Gastroesophageal sphincter (tissue), 4 donors: ENCODE data around the gene CFAP92. TPM values are rescaled to one million over a fixed set of nuclear protein-coding genes. Genes with fewer than 3 reads are reported as not detected.

Experiments
- ATAC-seq: fragments of 150-250 bp; one replicate; pipeline ENCODE4 v1.9.1; 2016; ENCODE audit warnings: mild to moderate bottlenecking, moderate library complexity
- H3K27ac ChIP-seq, 4 donors: fragments of 200-600 bp; sonication (generic) in 3 of 4; 1 replicate in 3 of 4; 2 replicates in 1 of 4; pipeline ENCODE4 v1.5.1; 2016 to 2019
- H3K27me3 ChIP-seq: fragments of 200-600 bp; sonication (generic); one replicate; pipeline ENCODE4 v1.5.1; 2019
- H3K36me3 ChIP-seq, 2 donors: fragments of 200-600 bp; sonication (generic); one replicate each; pipeline ENCODE4 v1.5.1; 2019; ENCODE audit warnings: control low read depth in 1 of 2
- H3K4me1 ChIP-seq, 3 donors: fragments of 200-600 bp; sonication (generic); 1 replicate in 2 of 3; 2 replicates in 1 of 3; pipeline ENCODE4 v1.5.1; 2016 to 2019; ENCODE audit warnings: control low read depth in 2 of 3
- H3K4me3 ChIP-seq, 2 donors: fragments of 200-600 bp; sonication (generic); one replicate each; pipeline ENCODE4 v1.5.1; 2019; ENCODE audit warnings: mild to moderate bottlenecking in 1 of 2, moderate library complexity in 1 of 2
- H3K9me3 ChIP-seq, 3 donors: fragments of 200-600 bp; sonication (generic); one replicate each; pipeline ENCODE4 v1.5.1; 2017 to 2019; ENCODE audit warnings: control low read depth in 2 of 3
- CTCF ChIP-seq, 4 experiments: fragments of 200-600 bp in 2 of 4; fragments of 450-650 bp in 2 of 4; sonication (generic) in 1 of 4; IDR thresholded peaks; one replicate each; pipeline ENCODE4 v1.5.1; 2017 to 2019; ENCODE audit warnings: antibody characterized with exemption in 4 of 4, mild to moderate bottlenecking in 2 of 4, moderate library complexity in 2 of 4
- EP300 ChIP-seq: sonication (generic); formaldehyde crosslinking; IDR thresholded peaks from one replicate; pipeline ENCODE4 v1.6.1; 2017; ENCODE audit warnings: antibody characterized with exemption, mild to moderate bottlenecking
- POLR2A ChIP-seq, 2 donors: fragments of 450-650 bp; IDR thresholded peaks; one replicate each; pipeline ENCODE4 v1.6.1; 2017; ENCODE audit warnings: antibody characterized with exemption in 2 of 2, mild to moderate bottlenecking in 2 of 2, moderate library complexity in 1 of 2
- POLR2AphosphoS5 ChIP-seq: sonication (generic); formaldehyde crosslinking; IDR thresholded peaks from one replicate; pipeline ENCODE4 v1.6.1; 2017; ENCODE audit warnings: antibody characterized with exemption
- WGBS, 2 donors: methylation state at CpG; one replicate each; pipeline ENCODE4 v1.1.5; 2018; ENCODE audit warnings: low coverage in 1 of 2; 5-methylcytosine and 5-hydroxymethylcytosine counted together
- total RNA-seq, 4 donors: library from RNA; depleted of rRNA; stranded (reverse); fragments of >200 nt; gene quantifications; one replicate each; pipeline ENCODE4 v1.1.0, GENCODE V29; 2016

CFAP92 gene
- total RNA-seq, 4 donors from 2014 or later, result 0.96 to 3.3 (median 2.3) TPM

GRCh38 chr3:129034642-129035041, 40.8 kb upstream of the CFAP92 start:
- peaks cover 0 to 16% (median 0%) of the 10 kb centered on the region in 3 donors for H3K4me1 ChIP-seq
- no peak for ATAC-seq
- peaks cover 0 to 26% of the 10 kb centered on the region in 2 donors for H3K36me3 ChIP-seq
- H3K27ac ChIP-seq, result no peak overlapping the region
- H3K4me3 ChIP-seq, result no peak overlapping the region
- no peaks in the 10 kb centered on the region for H3K9me3 ChIP-seq
- H3K27me3 ChIP-seq, result no peaks in the 10 kb centered on the region
- TF ChIP-seq POLR2AphosphoS5 (no peak), POLR2A (IDR thresholded peaks at IDR 0.05) (no peak), CTCF (IDR thresholded peaks at IDR 0.05) (no peak), EP300 (no peak)
- WGBS, 2 donors, result 73 to 77% methylated on average over 3 of the region's 6 CpGs

GRCh38 chr3:129033633-129034321, 39.9 kb upstream of the CFAP92 start:
- Histone ChIP-seq H3K27ac (no peak overlapping the region), H3K9me3 (no peaks in the 10 kb centered on the region), H3K27me3 (no peaks in the 10 kb centered on the region), H3K4me1 (peaks cover 0 to 8% (median 0%) of the 10 kb centered on the region in 3 donors), H3K36me3 (peaks cover 0 to 18% of the 10 kb centered on the region in 2 donors), H3K4me3 (no peak overlapping the region)
- WGBS, 2 donors, result 83 to 95% methylated on average over 3 to 8 of the region's 12 CpGs
- ATAC-seq, result no peak
- no peak for TF ChIP-seq EP300
- TF ChIP-seq CTCF (IDR thresholded peaks at IDR 0.05), result no peak
- TF ChIP-seq POLR2A (IDR thresholded peaks at IDR 0.05), result no peak
- TF ChIP-seq POLR2AphosphoS5, result no peak

GRCh38 chr3:129033151-129033550, 39.3 kb upstream of the CFAP92 start:
- no peaks in the 10 kb centered on the region for H3K27me3 ChIP-seq
- peaks cover 0 to 14% of the 10 kb centered on the region in 2 donors for H3K36me3 ChIP-seq
- no peak for ATAC-seq
- peaks cover 0 to 8% (median 0%) of the 10 kb centered on the region in 3 donors for H3K4me1 ChIP-seq
- no peaks in the 10 kb centered on the region for H3K9me3 ChIP-seq
- no peak overlapping the region for H3K4me3 ChIP-seq
- no peak overlapping the region for H3K27ac ChIP-seq
- 83 to 94% methylated on average over 4 to 6 of the region's 7 CpGs for WGBS, 2 donors
- TF ChIP-seq POLR2AphosphoS5 (no peak), CTCF (IDR thresholded peaks at IDR 0.05) (no peak), POLR2A (IDR thresholded peaks at IDR 0.05) (no peak), EP300 (no peak)

- Histone ChIP-seq H3K27ac (no peak overlapping the region), H3K36me3 (peaks cover 0 to 14% of the 10 kb centered on the region in 2 donors), H3K27me3 (no peaks in the 10 kb centered on the region), H3K4me1 (peaks cover 0 to 8% (median 0%) of the 10 kb centered on the region in 3 donors), H3K9me3 (no peaks in the 10 kb centered on the region), H3K4me3 (no peak overlapping the region)
- no peak for ATAC-seq
- WGBS, 2 donors, result 86% methylated on average over 9 of the region's 14 CpGs; no CpG with 5 or more reads in 1 of the 2 donors
- no peak for TF ChIP-seq POLR2A (IDR thresholded peaks at IDR 0.05)
Observed at GRCh38 chr3:129032716-129033115, 38.8 kb upstream of the CFAP92 start.

GRCh38 chr3:129031476-129032215, 37.8 kb upstream of the CFAP92 start:
- Histone ChIP-seq H3K4me1 (peaks cover under 1 to 18% (median 8%) of the 10 kb centered on the region in 3 donors), H3K9me3 (no peaks in the 10 kb centered on the region), H3K27me3 (no peaks in the 10 kb centered on the region), H3K27ac (no peak overlapping the region), H3K36me3 (peaks cover 0 to 14% of the 10 kb centered on the region in 2 donors), H3K4me3 (no peak overlapping the region)
- 73 to 82% methylated on average over 6 to 8 of the region's 10 CpGs for WGBS, 2 donors
- ATAC-seq, result no peak
- TF ChIP-seq EP300 (no peak), CTCF (IDR thresholded peaks at IDR 0.05) (no peak), POLR2AphosphoS5 (no peak), POLR2A (IDR thresholded peaks at IDR 0.05) (no peak)
